Small intestine (tissue), 4 donors: ENCODE results near the gene PRSS37. TPM values are rescaled to one million over a fixed set of nuclear protein-coding genes. Genes with fewer than 3 reads are reported as not detected.

Experiments used
- polyA plus RNA-seq, 4 donors: library from polyadenylated mRNA; stranded (reverse) in 3 of 4; unstranded in 1 of 4; fragments of 200-250 nt in 3 of 4; fragments of 120-200 nt in 1 of 4; gene quantifications; one replicate each; pipeline versions ENCODE4 v1.2.1 to v1.2.3, GENCODE V29; 2013
- donor health status: healthy with polysubstance abuse.
- donor health status: Bipolar disorder and iron deficiency.
- donor health status: healthy.

Gene PRSS37
- polyA plus RNA-seq, 4 donors: 0.38 TPM; not detected in 3

Other genes starting within 250 kb of the PRSS37 start
- gene DENND11, start 139.3 kb downstream of the PRSS37 start, polyA plus RNA-seq: 10 to 100 TPM in 1 of 4 donors, 1 to 10 TPM in 3; 3.8 to 54.6 (median 7.1) TPM
- gene WEE2, start 133.1 kb downstream of the PRSS37 start, polyA plus RNA-seq: 1 to 10 TPM in 1 of 4 donors, not detected in 3; 2.1 TPM
- 100 to 1,000 TPM; 131 to 221 (median 151) TPM for gene SSBP1, start 103.1 kb downstream of the PRSS37 start, polyA plus RNA-seq
- under 1 TPM in 2 of 4 donors, not detected in 2; 0.10 to 0.24 TPM for gene TAS2R3, start 77.4 kb downstream of the PRSS37 start, polyA plus RNA-seq
- 1 to 10 TPM in 1 of 4 donors, under 1 TPM in 2, not detected in 1; 0.15 to 2.3 (median 0.22) TPM for gene TAS2R4, start 64.8 kb downstream of the PRSS37 start, polyA plus RNA-seq
- gene TAS2R5, start 51.3 kb downstream of the PRSS37 start, polyA plus RNA-seq: 1 to 10 TPM in 1 of 4 donors, under 1 TPM in 1, not detected in 2; 0.40 to 4.9 TPM
- gene OR9A4, start 74.9 kb upstream of the PRSS37 start, polyA plus RNA-seq: not detected
- under 1 TPM in 2 of 4 donors, not detected in 2; 0.01 to 0.09 TPM for gene CLEC5A, start 105.5 kb upstream of the PRSS37 start, polyA plus RNA-seq
- gene TAS2R38, start 132.3 kb upstream of the PRSS37 start, polyA plus RNA-seq: under 1 TPM in 1 of 4 donors, not detected in 3; 0.21 TPM
- gene MGAM, start 154.4 kb upstream of the PRSS37 start, polyA plus RNA-seq: 100 to 1,000 TPM in 1 of 4 donors, 10 to 100 TPM in 2, 1 to 10 TPM in 1; 4.9 to 118 (median 51.1) TPM